GM21786 (cell line): Measurements from ENCODE around the gene SMIM8.
"Not testable (repeated sequence)": the region's sequence is repeated elsewhere in the genome, so short reads cannot be mapped to it uniquely, and the experiment has no call there.

Source experiments
- ATAC-seq: cut with Tn5 transposase; IDR thresholded peaks from one replicate; pipeline ENCODE4 v1.9.1; 2021; ENCODE audit not compliant: unreplicated experiment

SMIM8 gene, protein sequence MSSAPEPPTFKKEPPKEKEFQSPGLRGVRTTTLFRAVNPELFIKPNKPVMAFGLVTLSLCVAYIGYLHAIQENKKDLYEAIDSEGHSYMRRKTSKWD

DNA sequence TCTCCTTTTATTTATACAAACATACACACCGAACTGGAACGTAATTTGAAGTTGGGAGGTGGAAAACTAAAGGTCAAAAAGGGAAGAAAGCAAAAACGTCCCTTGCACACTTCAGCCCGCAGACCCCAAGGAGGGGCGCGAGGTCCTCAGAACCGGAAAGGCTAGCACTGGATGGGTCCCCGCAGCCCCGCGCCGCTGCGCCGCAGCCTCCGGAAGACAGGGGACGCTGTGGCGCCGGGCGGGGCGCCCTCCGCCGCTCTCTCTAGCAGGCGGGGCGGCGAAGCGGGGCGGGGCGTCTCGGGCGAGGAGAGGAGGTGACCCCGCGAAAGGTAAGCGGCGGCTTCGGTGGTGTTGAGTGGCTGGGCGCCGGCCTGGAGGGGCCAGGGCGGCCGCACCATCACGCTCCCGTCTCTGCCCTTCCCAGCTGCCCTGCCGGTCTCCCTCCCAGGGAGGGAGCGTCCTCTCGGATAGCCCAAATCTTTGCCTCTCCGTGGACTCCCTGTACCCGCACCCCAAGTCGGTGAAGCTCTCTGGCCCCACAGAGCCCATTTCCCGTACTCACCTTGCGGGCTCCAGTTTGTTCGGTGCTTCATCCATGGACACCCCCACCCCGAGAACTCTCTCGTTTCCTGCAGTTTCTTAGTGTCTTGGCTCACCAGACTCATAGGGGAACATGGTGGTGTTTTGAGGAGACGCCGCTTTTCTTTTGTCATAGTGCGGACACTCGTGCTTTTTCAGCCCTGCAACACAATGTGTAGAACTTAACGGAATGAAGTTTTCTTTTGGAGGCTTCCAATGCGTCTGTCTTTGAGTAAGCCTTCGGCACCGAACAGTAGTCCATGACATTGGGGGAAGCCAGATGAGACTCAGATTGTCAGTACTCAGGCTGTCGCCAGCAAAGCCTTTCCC lies at the start of gene SMIM8:
Gene SMIM8 (plus strand): TSS at position 285 of the 909 bp plus-strand sequence. CDS start 14,444 bp downstream, outside the sequence.
- ATAC-seq = peak; percentile 100

DNA sequence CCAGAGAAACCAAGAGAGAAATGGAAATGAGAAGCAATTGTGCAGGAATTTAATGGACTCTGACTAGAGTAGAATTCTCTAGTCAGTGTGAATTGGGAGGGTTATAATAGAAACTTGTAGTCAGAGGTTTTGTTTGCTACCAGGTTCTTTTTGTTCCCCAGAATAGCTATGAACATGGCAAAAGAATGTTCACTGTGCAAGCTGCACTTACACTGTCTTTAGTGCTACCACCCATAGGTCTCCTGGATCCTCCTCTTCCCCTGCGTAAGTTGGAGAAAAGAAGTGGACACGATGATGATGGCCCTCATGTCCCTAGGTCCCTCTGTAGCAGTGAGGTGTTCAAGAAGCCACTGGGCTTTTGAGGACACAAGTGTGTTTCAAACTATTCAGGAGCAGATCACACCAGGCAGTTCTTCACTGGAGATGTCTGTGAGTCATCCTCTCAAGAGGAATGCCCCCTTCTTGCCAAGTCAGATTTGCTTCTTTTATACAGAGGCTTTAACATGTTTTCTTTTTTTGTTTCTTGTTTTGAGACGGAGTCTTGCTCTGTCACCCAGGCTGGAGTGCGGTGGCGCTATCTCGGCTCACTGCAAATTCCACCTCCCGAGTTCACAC lies 47.6 kb upstream of the SMIM8 start:
- no peak for ATAC-seq

DNA sequence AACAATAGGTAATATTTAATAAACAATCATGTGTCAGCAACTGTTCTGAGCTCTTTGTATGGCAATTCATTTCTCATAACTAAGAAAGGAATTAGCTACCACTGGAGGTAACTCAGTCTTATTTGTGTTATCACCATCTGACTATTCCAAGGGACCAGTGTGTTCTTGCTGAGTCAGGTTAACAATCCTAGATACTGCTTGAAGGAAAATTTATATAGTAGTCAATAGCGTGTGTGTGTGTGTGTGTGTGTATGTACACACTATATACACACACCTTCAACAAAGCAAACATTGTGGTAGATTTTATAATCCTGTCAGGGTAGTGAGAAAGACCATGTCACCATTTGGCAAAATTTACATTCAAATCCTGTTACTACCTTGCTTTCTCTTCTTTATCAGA lies 45.8 kb upstream of the SMIM8 start:
- ATAC-seq = no peak

DNA sequence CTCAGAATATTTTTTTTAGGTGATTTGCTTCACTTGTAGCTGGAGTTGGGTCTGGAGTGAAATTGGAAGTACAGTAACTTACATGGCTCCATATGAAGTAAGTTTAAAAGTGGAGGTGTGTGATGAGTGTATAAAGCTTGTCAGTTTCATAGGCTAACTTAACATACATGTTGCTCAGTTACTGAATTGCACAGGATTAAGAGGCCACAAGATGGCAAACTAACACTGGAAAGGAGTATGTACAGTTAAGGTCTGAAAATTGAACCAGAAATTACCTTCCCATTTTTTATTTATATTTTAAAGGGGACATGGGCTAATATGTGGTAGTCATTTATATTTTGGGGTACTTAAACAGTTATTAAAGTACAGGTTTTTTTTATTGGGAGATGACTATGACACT lies 45.3 kb upstream of the SMIM8 start:
- no peak for ATAC-seq

DNA sequence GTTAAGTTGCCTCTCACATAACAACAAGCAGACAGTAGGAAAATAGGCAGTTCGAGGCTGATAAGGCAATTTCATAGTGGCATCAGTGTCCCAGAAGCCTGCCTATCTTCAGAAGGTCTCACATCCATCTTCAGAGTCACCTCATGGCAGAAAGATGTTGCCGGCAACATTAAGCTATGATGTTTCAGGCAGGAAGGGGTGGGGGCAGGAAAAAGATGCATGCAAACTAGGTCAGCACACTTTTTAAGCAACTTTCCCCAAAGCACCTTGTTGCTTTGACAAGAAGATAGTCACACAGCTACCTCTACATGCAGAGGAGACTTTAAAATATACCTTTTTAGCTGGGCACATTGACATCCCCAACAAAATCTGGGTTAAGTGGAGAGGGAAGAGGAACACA lies 43.2 kb upstream of the SMIM8 start:
- ATAC-seq = no peak

DNA sequence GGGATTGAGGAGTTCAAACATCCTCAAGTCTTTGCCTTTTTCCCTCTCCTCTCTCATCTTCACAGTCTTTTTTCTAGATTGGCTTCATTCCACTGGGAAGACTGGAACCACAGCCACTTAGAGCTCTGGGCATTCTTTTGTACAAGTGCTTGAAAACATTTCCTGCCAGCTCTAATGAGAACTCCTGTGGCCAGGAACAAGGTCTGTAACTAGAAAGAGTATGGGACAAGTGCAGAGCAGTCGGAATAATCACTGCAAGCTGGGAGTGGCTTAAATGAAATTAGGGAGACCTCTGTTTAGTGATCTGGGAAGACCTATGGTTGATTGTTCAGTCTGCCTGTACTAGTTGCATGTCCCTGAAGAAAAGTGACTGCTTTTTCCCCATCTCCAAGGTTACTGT lies 41.0 kb upstream of the SMIM8 start:
- no peak for ATAC-seq

DNA sequence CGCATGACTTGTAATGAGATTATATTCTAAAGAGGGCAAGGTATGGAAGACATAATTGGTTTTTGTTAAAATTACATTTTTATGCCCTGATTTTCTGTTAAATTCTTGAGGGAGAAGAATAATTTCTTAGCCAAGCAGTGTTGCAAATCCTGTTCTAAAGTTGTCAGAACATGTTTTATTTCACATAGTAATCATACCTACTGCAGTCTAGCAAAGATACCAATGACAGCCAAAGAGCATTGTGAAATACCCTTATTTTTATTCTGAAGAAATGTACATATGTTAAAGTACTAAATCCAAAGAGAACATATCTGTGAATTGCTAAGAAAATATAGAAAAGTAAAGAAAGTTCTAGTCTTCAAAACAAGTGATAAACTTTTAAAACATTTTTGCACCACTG lies 39.6 kb upstream of the SMIM8 start:
- ATAC-seq = no peak

DNA sequence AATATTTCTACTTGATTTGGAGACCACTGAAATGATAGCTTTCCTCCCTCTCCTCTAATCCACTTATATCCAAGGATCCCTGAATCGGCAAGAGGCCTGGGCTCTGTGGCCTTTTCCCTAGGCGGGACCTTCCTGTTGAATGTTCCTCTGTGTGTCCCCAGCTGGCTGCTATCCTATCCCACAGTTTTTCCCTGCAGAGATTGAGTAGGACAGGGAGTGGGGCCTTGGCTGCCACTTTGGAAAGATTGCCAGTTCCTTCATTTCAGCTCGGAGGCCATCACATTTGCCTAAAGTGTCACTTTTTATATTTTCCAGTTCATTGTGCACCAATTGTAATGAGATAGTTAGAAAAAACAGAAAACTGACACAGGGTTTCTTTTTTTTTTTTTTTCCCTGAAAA lies 38.9 kb upstream of the SMIM8 start:
- ATAC-seq = no peak

DNA sequence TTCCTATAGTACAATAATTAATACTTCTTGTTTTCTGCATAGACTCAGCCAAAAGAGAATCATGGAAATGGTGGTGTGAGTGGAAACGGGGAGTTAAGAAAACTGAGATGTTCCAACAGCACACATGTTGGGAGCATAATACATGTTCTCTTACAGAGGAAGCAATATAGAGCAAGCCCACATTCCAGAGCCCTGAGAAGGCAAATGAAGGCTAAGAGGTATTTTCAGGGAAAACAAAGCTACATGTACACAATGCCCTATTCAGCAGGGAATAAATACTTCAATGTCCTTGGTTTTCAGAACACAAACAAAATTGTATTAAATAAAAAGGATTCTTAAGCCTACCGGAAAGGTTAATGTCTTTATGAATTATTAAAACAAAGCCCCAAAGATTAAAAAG lies 35.1 kb upstream of the SMIM8 start:
- no peak for ATAC-seq

DNA sequence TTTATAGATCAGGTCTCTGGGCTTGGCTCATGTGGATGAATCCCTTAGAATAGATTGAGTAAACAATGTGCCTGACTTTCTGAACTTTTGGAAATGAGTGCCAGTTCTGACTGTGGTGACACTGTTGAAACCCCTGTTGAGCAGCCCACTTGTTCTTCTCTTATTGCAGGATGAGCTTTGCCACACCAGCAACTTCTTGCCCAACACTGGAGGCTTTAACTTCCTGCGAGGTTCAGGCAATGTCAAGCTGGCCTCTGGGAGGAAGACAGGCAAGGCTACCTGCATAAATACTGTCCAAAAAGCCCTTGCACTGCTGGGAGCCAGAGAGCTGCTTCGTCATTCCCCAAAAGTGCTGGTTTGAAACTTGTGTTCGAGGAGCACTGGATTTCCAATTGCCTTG lies 32.8 kb upstream of the SMIM8 start:
- no peak for ATAC-seq

DNA sequence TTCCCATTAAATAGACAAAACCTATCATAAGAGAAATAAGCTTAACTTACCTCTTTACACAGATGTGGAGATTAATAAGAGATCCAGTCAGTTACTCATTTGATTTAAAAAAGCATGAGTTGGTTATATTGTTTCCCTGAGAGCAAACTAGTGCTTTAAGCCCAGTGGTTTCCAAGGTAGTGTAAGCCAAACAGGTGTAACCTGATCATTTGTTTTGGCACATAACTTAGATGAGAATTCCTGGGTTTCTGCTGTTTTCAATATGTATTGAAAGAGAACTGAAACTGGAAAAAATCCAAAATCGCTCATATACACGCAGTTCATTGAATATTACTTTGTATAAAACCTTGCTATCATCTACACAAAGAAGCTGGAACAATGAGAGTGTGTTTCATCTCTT lies 30.5 kb upstream of the SMIM8 start:
- ATAC-seq = no peak

DNA sequence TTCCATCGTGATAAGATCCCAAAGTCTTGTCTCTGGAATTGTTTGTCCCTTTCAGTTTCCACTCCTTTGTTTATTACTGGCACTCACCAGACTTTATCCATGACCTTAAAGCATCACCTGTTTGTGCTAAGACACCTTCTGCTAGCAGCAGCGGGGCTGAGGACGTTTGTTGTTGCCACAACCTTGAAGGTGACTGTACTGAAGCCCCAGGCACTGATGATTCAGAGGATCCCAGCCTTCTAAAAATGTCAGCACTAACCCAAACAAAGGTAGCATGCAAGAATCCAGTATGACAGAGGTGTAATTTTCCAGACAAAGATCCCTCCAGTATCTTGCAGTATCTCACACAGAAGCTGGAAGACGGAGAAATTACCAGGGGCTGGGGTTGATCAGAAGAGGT lies 28.9 kb upstream of the SMIM8 start:
- no peak for ATAC-seq

DNA sequence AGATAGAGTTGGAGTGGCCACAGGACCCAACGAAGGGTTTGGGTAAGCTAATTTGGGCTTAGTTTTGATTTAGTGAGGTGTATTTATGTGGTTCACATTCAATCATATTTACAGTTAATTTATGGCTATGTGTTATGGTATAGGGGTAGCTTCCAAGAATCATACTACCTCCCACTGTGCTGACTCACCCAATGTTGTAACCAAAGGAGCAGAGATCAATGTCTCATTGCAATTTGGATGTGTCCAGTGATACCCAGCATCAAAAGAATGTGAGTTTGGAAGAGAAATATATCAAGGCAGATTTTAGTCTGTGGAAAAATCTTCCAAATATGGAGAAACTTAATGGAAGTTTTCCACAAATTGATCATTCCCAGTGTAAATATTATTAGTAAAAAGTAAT lies 25.3 kb upstream of the SMIM8 start:
- no peak for ATAC-seq

DNA sequence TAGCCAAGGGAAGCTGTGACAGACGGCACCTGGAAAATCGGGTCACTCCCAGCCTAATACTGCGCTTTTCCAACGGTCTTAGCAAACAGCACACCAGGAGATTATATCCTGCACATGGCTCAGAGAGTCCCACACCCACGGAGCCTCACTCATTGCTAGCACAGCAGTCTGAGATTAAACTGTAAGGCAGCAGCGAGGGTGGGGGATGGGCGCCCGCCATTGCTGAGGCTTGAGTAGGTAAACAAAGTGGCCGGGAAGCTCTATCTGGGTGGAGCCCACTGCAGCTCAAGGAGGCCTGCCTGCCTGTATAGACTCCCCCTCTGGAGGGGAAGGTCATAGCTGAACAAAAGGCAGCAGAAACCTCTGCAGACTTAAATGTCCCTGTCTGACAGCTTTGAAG lies 21.1 kb upstream of the SMIM8 start:
- not testable (repeated sequence) for ATAC-seq

DNA sequence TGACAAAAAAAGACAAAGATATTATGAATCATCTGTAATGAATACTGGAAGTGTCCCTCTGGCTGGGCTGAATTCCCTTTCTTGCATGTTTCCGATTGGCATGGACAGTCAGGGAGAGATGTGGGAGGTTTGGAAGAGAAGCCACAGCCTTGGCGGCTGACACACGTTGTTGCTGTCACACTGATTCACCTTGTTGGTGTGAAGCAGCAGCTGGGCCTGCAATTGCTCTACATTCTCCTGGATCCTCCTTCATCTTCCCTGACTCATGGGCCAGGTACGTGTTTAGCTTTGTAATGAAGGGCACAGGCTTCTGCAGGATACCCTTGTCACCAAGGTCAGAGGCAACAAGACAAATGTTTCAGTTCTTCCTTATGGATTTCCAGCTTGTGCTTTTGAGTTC lies 13.4 kb upstream of the SMIM8 start:
- no peak for ATAC-seq

DNA sequence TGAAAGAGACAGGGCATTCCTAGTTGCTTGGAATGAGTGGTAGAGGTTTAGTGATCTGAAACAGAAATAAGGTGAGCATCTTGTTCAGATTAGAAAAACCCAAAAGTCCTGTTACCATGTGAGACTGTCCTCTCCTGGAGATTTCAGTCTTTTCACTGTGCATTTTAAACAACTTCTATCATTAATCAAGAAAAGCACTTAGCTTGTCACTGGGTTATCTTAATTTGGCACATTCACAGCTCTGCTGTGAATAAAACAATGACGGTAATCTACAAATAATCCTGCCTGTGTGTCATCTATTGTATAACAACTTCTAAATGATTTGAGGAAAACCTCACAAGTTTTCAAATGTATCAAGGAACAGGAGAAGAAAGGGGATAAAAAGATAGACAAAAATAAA lies 9.5 kb upstream of the SMIM8 start:
- no peak for ATAC-seq

DNA sequence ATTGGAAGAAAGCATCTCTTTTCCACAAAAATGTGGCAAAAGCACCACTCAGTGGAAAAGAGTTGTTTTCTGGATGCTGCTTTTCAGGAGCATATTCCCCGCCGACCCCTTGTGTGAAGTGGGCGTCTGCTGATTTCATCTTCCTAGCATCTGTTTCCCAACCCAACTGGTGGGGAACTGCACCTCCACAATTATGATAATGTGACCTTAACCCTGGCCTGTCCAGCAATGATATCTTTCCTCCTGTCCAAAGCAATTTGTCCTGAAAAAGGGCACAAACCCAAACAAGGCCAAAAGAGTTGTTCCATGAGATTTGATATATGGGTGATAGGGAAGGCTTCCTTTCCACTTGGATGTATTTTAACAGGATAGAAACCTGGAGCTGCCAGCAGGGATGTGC lies 7.3 kb upstream of the SMIM8 start:
- ATAC-seq = no peak

DNA sequence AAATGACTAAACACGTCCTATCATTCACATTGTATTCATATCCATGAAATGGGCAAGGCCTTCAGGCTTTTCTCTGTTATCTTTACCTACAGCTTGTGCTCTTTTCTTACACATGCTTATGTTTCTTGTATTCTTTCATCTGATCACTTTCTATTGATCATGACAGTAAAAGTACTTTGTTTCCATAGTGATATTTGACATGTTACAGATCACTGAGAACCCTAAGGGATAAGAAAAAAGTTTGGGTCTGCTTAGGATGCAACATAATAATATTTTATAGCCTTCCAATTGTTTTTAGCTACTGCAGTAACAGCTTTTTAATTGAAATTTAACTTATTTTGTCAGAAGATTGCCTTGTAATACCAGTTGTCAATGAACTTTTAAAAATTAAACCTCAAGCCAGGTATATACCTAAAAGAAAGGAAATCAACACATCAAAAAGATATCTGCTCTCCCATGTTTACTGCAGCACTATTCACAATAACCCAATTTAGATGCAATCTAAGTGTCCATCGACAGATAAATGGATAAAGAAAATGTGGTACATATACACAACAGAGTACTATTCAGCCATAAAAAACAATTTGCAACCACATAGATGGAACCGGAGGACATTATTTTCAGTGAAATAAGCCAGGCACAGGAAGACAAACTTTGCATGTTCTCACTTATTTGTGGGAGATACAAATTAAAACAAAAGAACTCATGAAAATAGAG lies 3.0 kb upstream of the SMIM8 start:
- no peak for ATAC-seq

DNA sequence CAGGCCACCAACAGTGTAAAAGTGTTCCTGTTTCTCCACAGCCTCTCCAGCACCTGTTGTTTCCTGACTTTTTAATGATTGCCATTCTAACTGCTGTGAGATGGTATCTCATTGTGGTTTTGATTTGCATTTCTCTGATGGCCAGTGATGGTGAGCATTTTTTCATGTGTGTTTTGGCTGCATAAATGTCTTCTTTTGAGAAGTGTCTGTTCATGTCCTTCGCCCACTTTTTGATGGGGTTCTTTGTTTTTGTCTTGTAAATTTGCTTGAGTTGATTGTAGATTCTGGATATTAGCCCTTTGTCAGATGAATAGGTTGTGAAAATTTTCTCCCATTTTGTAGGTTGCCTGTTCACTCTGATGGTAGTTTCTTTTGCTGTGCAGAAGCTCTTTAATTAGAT lies 1.5 kb downstream of the SMIM8 start:
- ATAC-seq = not testable (repeated sequence)

DNA sequence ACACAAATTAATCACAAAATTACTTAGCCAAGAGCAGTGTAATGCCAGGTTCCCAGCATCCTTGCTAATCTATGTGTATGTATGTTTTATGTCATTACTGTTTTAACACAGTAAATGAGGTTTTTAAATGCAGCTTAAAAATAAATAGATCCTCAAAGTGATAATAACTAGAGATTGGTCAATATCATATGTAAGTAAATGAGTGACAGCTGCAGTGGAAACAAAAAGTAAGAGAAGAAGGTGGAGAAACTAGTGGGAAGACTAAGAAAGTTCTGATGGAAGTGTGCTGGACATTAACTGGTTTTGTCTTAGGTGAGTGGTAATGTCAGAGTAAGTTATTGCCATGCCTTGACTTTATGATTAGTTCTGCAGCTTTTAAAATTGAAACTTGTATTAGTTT lies 8.6 kb downstream of the SMIM8 start:
- no peak for ATAC-seq

DNA sequence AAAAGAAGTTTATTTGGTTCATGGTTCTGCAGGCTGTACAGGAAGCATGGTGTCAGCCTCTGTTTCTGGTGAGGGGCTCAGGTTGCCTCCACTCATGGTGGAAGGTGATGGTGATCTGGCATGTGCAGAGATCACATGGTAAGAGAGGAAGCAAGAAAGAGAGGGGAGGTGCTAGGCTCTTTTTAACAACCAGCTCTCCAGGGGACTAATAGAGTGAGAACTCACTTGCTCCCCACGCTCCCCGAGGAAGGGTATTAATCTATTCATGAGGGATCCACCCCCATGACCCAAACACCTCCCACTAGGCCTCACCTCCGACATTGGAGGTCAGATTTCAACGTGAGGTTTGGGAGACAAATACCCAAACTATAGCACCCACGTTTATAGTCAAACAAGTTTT lies 10.6 kb downstream of the SMIM8 start:
- ATAC-seq = no peak
